GM23338 (cell line): Measurements from ENCODE around the gene PPP1CA. TPM values are rescaled to one million over a fixed set of nuclear protein-coding genes. Genes with fewer than 3 reads are reported as not detected.
A peak's percentile ranks its signal among the peaks of the same experiment; 100 is the strongest.

Experiments
- ATAC-seq: fragments of 200-7000 bp; cut with Tn5 transposase; 3 replicates; pipeline ENCODE4 v1.9.1; 2020
- DNase-seq: peaks from one replicate; pipeline ENCODE4 v3.0.0-alpha.2; 2015; ENCODE audit warnings: low spot score
- H2AFZ ChIP-seq: fragments of 200-600 bp; sonication (generic); 2 replicates; pipeline ENCODE4 v1.8.0; 2016; ENCODE audit warnings: antibody characterized with exemption, mild to moderate bottlenecking, moderate library complexity
- H3F3A ChIP-seq: fragments of 200-600 bp; sonication (generic); replicated peaks from 2 replicates; pipeline ENCODE4 v1.8.0; 2017; ENCODE audit warnings: antibody characterized with exemption, mixed run types, low read depth
- H3K27ac ChIP-seq: fragments of 200-600 bp; sonication (generic); 2 replicates; pipeline ENCODE4 v1.6.1; 2016; ENCODE audit warnings: low read depth
- H3K27me3 ChIP-seq: fragments of 200-600 bp; sonication (generic); 2 replicates; pipeline ENCODE4 v1.8.0; 2016; ENCODE audit warnings: mild to moderate bottlenecking, mixed run types, moderate library complexity; ENCODE audit not compliant: insufficient read depth
- H3K36me3 ChIP-seq: fragments of 200-600 bp; sonication (generic); 2 replicates; pipeline ENCODE4 v1.8.0; 2016; ENCODE audit warnings: mild to moderate bottlenecking; ENCODE audit not compliant: insufficient read depth
- H3K4me1 ChIP-seq: fragments of 200-600 bp; sonication (generic); 2 replicates; pipeline ENCODE4 v1.8.0; 2016; ENCODE audit warnings: mild to moderate bottlenecking, moderate library complexity; ENCODE audit not compliant: insufficient read depth
- H3K4me2 ChIP-seq: fragments of 200-600 bp; sonication (generic); 2 replicates; pipeline ENCODE4 v1.7.1; 2017; ENCODE audit warnings: mixed run types
- H3K4me3 ChIP-seq: fragments of 200-600 bp; sonication (generic); 2 replicates; pipeline ENCODE4 v1.6.1; 2016; ENCODE audit warnings: mixed run types
- H3K79me2 ChIP-seq: fragments of 200-600 bp; sonication (generic); replicated peaks from 2 replicates; pipeline ENCODE4 v1.8.0; 2017; ENCODE audit warnings: mild to moderate bottlenecking; ENCODE audit not compliant: insufficient read depth
- H3K9me2 ChIP-seq: fragments of 200-600 bp; sonication (generic); 2 replicates; pipeline ENCODE4 v1.8.0; 2017; ENCODE audit not compliant: insufficient read depth
- H4K20me1 ChIP-seq: fragments of 200-600 bp; sonication (generic); replicated peaks from 2 replicates; pipeline ENCODE4 v1.8.0; 2017; ENCODE audit warnings: mild to moderate bottlenecking; ENCODE audit not compliant: insufficient read depth
- H3K27ac Mint-ChIP-seq: 2 replicates; pipeline ENCODE4 v1.8.0; 2020; ENCODE audit warnings: inconsistent platforms, mild to moderate bottlenecking, moderate library complexity, mixed read lengths
- H3K27me3 Mint-ChIP-seq: 3 replicates; pipeline ENCODE4 v1.8.0; 2022; ENCODE audit warnings: low read depth, mild to moderate bottlenecking, moderate library complexity, mixed read lengths, inconsistent platforms; ENCODE audit not compliant: insufficient read depth, poor library complexity
- H3K36me3 Mint-ChIP-seq: 3 replicates; pipeline ENCODE4 v1.8.0; 2021; ENCODE audit warnings: low read depth, mild to moderate bottlenecking, inconsistent platforms, moderate library complexity, mixed read lengths
- H3K4me1 Mint-ChIP-seq: 3 replicates; pipeline ENCODE4 v1.8.0; 2020; ENCODE audit warnings: mild to moderate bottlenecking, inconsistent platforms, mixed read lengths
- H3K4me3 Mint-ChIP-seq: 3 replicates; pipeline ENCODE4 v1.8.0; 2021; ENCODE audit warnings: moderate library complexity, mild to moderate bottlenecking, inconsistent platforms, mixed read lengths
- H3K9me3 Mint-ChIP-seq: 3 replicates; pipeline ENCODE4 v1.8.0; 2020; ENCODE audit warnings: moderate library complexity, mild to moderate bottlenecking, inconsistent platforms, mixed read lengths
- CTCF ChIP-seq, 2 experiments: fragments of 200-600 bp in 1 of 2; sonication (generic) in 1 of 2; conservative IDR thresholded peaks; 2 replicates each; pipeline versions ENCODE4 v1.5.1 to v1.6.1; 2016 to 2017; ENCODE audit warnings: antibody characterized with exemption in 2 of 2, low read depth in 2 of 2, mild to moderate bottlenecking in 2 of 2, moderate library complexity in 1 of 2
- EZH2 ChIP-seq: fragments of 200-600 bp; sonication (generic); IDR thresholded peaks from one replicate; pipeline ENCODE4 v1.8.0; 2017; ENCODE audit warnings: antibody characterized with exemption, mild to moderate bottlenecking, low read depth; ENCODE audit not compliant: unreplicated experiment
- EZH2phosphoT487 ChIP-seq: fragments of 200-600 bp; sonication (generic); IDR thresholded peaks from one replicate; pipeline ENCODE4 v1.8.1; 2018; ENCODE audit warnings: antibody characterized with exemption; ENCODE audit not compliant: unreplicated experiment
- NANOG ChIP-seq: IDR thresholded peaks from 2 replicates; pipeline ENCODE4 v1.6.1; 2016; ENCODE audit warnings: antibody characterized with exemption, borderline replicate concordance
- STAT1 ChIP-seq: IDR thresholded peaks from one replicate; pipeline ENCODE4 v1.6.1; 2016; ENCODE audit warnings: antibody characterized with exemption; ENCODE audit not compliant: unreplicated experiment
- ZNF331 ChIP-seq: fragments of 250-450 bp; sonication (Bioruptor Pico); IDR thresholded peaks from 2 replicates; pipeline ENCODE4 v1.5.0; 2020; ENCODE audit warnings: low read depth, mild to moderate bottlenecking, moderate library complexity
- polyA plus RNA-seq: library from polyadenylated mRNA; unstranded; fragments of >200 nt; fragmentation: Nextera tagmentation; extraction: Ambion mirVana; gene quantifications from 2 replicates; pipeline ENCODE4 v1.2.1, GENCODE V29; 2016
- total RNA-seq: library from RNA; depleted of rRNA; stranded (reverse); fragments of >200 nt; shearing (Covaris generic); gene quantifications from 2 replicates; pipeline ENCODE4 v1.2.3, GENCODE V29; 2014
- TF ChIP-seq, protein P1 (sequence below): IDR thresholded peaks from 2 replicates; pipeline ENCODE4 v1.6.1; 2016; ENCODE audit warnings: antibody characterized with exemption
- TF ChIP-seq, protein P2 (sequence below): IDR thresholded peaks from one replicate; pipeline ENCODE4 v1.6.1; 2018; ENCODE audit warnings: antibody characterized with exemption; ENCODE audit not compliant: unreplicated experiment

PPP1CA gene
- total and polyA plus RNA-seq, 2 experiments from 2014 or later, result 217 to 237 TPM

DNA sequence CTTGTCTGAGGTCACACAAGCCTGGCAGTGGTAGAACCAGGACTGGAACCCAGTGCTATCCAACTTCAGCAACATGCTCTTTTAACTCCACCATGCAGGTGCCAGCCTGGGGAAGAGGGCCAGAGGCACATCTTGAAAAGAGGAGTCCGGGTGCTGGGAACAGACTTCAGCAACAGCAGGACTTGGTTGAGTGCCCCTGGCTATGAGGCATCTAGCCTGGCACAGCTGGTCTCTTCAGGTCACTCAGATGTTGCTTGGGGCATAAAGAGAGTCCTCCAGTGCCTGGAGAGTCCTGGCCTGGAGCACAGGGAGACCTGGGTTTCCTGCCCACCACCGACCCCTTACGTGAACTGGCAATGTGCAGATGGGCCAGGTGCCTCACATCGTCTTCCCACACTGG is 23.1 kb downstream of the PPP1CA start:
- no peak for DNase-seq
- H3K27ac ChIP-seq, result no peak overlapping the region
- no peak overlapping the region; the same call in 2 of the 3 replicates for H3K4me3 Mint-ChIP-seq
- no peak overlapping the region for H3K4me2 ChIP-seq
- no peak overlapping the region for H2AFZ ChIP-seq
- H3K9me2 ChIP-seq, result no peaks in the 10 kb centered on the region
- no peaks in the 10 kb centered on the region for H3K79me2 ChIP-seq
- no peak overlapping the region for H3K27ac Mint-ChIP-seq
- no peaks in the 10 kb centered on the region for H4K20me1 ChIP-seq
- H3K4me3 ChIP-seq, result no peak overlapping the region
- H3K9me3 Mint-ChIP-seq, result no peaks in the 10 kb centered on the region; the same call in 2 of the 3 replicates
- H3K27me3 ChIP-seq, result peaks cover 54% of the 10 kb centered on the region
- peaks cover 23% of the 10 kb centered on the region for H3K4me1 ChIP-seq
- H3K36me3 Mint-ChIP-seq, result no peaks in the 10 kb centered on the region
- H3K4me1 Mint-ChIP-seq, result peaks cover 44% of the 10 kb centered on the region
- no peak for ATAC-seq
- H3K27me3 Mint-ChIP-seq, result peaks cover 29% of the 10 kb centered on the region
- no peaks in the 10 kb centered on the region for H3K36me3 ChIP-seq
- H3F3A ChIP-seq, result no peaks in the 10 kb centered on the region; the same call in 1 of the 2 replicates
- TF ChIP-seq EZH2phosphoT487, result no peak

GRCh38 chr11:67376873-67377808 is 24.5 kb downstream of the PPP1CA start:
- DNase-seq, result no peak
- no peaks in the 10 kb centered on the region for H3K79me2 ChIP-seq
- H3K27me3 Mint-ChIP-seq, result peaks cover 28% of the 10 kb centered on the region
- no peaks in the 10 kb centered on the region for H3K36me3 Mint-ChIP-seq
- peaks cover 61% of the 10 kb centered on the region for H3K27me3 ChIP-seq
- peak overlapping the region; percentile 80; the same call in 2 of the 3 replicates for H3K4me3 Mint-ChIP-seq
- no peaks in the 10 kb centered on the region for H4K20me1 ChIP-seq
- H2AFZ ChIP-seq, result no peak overlapping the region
- no peak overlapping the region for H3K27ac Mint-ChIP-seq
- H3K9me2 ChIP-seq, result no peaks in the 10 kb centered on the region
- ATAC-seq, result no peak
- no peaks in the 10 kb centered on the region; the same call in 1 of the 2 replicates for H3F3A ChIP-seq
- H3K4me1 Mint-ChIP-seq, result peaks cover 40% of the 10 kb centered on the region
- peak overlapping the region; percentile 59; the same call in 1 of the 2 replicates for H3K4me3 ChIP-seq
- peak overlapping the region; percentile 88 for H3K4me2 ChIP-seq
- no peaks in the 10 kb centered on the region for H3K36me3 ChIP-seq
- no peaks in the 10 kb centered on the region; the same call in 2 of the 3 replicates for H3K9me3 Mint-ChIP-seq
- peaks cover 23% of the 10 kb centered on the region for H3K4me1 ChIP-seq
- H3K27ac ChIP-seq, result no peak overlapping the region
- TF ChIP-seq STAT1, result no peak
- no peak for TF ChIP-seq NANOG
- TF ChIP-seq, protein P1, sequence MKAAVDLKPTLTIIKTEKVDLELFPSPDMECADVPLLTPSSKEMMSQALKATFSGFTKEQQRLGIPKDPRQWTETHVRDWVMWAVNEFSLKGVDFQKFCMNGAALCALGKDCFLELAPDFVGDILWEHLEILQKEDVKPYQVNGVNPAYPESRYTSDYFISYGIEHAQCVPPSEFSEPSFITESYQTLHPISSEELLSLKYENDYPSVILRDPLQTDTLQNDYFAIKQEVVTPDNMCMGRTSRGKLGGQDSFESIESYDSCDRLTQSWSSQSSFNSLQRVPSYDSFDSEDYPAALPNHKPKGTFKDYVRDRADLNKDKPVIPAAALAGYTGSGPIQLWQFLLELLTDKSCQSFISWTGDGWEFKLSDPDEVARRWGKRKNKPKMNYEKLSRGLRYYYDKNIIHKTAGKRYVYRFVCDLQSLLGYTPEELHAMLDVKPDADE, result no peak
- TF ChIP-seq ZNF331 (CRISPR knock-in tag), result no peak
- TF ChIP-seq CTCF (conservative IDR thresholded peaks at IDR 0.05; ENCODE audit: low read depth in 2 of 2), result no peak
- TF ChIP-seq, protein P2, sequence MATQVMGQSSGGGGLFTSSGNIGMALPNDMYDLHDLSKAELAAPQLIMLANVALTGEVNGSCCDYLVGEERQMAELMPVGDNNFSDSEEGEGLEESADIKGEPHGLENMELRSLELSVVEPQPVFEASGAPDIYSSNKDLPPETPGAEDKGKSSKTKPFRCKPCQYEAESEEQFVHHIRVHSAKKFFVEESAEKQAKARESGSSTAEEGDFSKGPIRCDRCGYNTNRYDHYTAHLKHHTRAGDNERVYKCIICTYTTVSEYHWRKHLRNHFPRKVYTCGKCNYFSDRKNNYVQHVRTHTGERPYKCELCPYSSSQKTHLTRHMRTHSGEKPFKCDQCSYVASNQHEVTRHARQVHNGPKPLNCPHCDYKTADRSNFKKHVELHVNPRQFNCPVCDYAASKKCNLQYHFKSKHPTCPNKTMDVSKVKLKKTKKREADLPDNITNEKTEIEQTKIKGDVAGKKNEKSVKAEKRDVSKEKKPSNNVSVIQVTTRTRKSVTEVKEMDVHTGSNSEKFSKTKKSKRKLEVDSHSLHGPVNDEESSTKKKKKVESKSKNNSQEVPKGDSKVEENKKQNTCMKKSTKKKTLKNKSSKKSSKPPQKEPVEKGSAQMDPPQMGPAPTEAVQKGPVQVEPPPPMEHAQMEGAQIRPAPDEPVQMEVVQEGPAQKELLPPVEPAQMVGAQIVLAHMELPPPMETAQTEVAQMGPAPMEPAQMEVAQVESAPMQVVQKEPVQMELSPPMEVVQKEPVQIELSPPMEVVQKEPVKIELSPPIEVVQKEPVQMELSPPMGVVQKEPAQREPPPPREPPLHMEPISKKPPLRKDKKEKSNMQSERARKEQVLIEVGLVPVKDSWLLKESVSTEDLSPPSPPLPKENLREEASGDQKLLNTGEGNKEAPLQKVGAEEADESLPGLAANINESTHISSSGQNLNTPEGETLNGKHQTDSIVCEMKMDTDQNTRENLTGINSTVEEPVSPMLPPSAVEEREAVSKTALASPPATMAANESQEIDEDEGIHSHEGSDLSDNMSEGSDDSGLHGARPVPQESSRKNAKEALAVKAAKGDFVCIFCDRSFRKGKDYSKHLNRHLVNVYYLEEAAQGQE, result no peak
- TF ChIP-seq EZH2, result no peak
